ENCODE data around the gene SCUBE3. TPM values are rescaled to one million over a fixed set of nuclear protein-coding genes. Genes with fewer than 3 reads are reported as not detected.

Gene SCUBE3
- total and polyA plus RNA-seq, 2 of the 13 experiments (the other 11 are each of a cell fraction or from before 2014, with no cell fraction given), result not detected

GRCh38 chr6:35300848-35301247, 87.1 kb downstream of the SCUBE3 start:
- intact Hi-C loops (cut with micrococcal nuclease; ENCODE audit: unreplicated experiment), result no loop called here
- peaks cover 33% of the 10 kb centered on the region for H3K4me1 ChIP-seq (ENCODE audit: insufficient read depth, low read length)
- no peak overlapping the region for H3K9ac ChIP-seq (ENCODE audit: insufficient read depth, low read depth, low read length)
- BruUV-seq (replicated peaks), result no TSS peak
- POLR2A ChIA-PET, result interaction anchor here (3.0 kb wide), 1 partner anchor 18 kb away, joined by 7 read pairs; no protein-coding TSS in a partner anchor
- H2AFZ ChIP-seq (ENCODE audit: low read length), result no peak overlapping the region
- no peaks in the 10 kb centered on the region for H3K36me3 ChIP-seq (replicated peaks in 1 of 2; ENCODE audit: control insufficient read depth in 1 of 2, insufficient read depth in 2 of 2, low read length in 2 of 2)
- H4K20me1 ChIP-seq (ENCODE audit: insufficient read depth, low read length), result no peaks in the 10 kb centered on the region
- in situ Hi-C loops (cut with HindIII; ENCODE audit: extremely low pct_ligation_motif_present, low pct_unique_long_range_greater_than_20kb), result no loop called here
- no peak for TF ChIP-seq PHF20 (CRISPR knock-in tag; IDR thresholded peaks at IDR 0.05)
- no peak for TF ChIP-seq HMG20B (CRISPR knock-in tag; conservative IDR thresholded peaks at IDR 0.05)
- TF ChIP-seq E2F2 (CRISPR knock-in tag; IDR thresholded peaks at IDR 0.05; ENCODE audit: borderline replicate concordance), result no peak
- no peak for TF ChIP-seq ATF1 (CRISPR knock-in tag; IDR thresholded peaks at IDR 0.05)
- TF ChIP-seq ZNF891 (CRISPR knock-in tag; IDR thresholded peaks at IDR 0.05), result no peak
- TF ChIP-seq ZFP91 (CRISPR knock-in tag; IDR thresholded peaks at IDR 0.05; ENCODE audit: borderline replicate concordance), result no peak
- TF ChIP-seq DMTF1 (CRISPR knock-in tag; IDR thresholded peaks at IDR 0.05), result no peak
- TF ChIP-seq KLF16 (CRISPR knock-in tag; IDR thresholded peaks at IDR 0.05), result no peak
- no peak for TF ChIP-seq ZNF138 (CRISPR knock-in tag; IDR thresholded peaks at IDR 0.05; ENCODE audit: low read depth)
- TF ChIP-seq CHCHD3 (CRISPR knock-in tag; IDR thresholded peaks at IDR 0.05), result no peak
- no peak for TF ChIP-seq ZNF350 (CRISPR knock-in tag; IDR thresholded peaks at IDR 0.05; ENCODE audit: borderline replicate concordance, low read depth)
- ATAC-seq (no peak), FAIRE-seq (no peak), DNase-seq (ENCODE audit: low spot score) (no peak)
- H3K4me3 ChIP-seq (replicated peaks in 1 of 3; ENCODE audit: insufficient read depth in 1 of 3, low read depth in 2 of 3, low read length in 3 of 3), result no peak overlapping the region
- no peaks in the 10 kb centered on the region for H3K9me3 ChIP-seq (ENCODE audit: low read length)
- CTCF ChIA-PET (ENCODE audit: low intra/inter-chr PET ratio, low total read pairs), result no interaction called here
- no peak overlapping the region for H3K4me2 ChIP-seq (ENCODE audit: low read depth, low read length)
- no peaks in the 10 kb centered on the region for H3K27me3 ChIP-seq (ENCODE audit: control insufficient read depth in 1 of 2, insufficient read depth in 2 of 2, low read length in 2 of 2)
- no peak overlapping the region for H3K27ac ChIP-seq (ENCODE audit: extremely low read length, insufficient read depth, low read length)
- H3K79me2 ChIP-seq (ENCODE audit: insufficient read depth, low read length), result no peaks in the 10 kb centered on the region

Other genes starting within 250 kb of the SCUBE3 start
- not detected in 2 replicates for gene TCP11, start 72.6 kb upstream of the SCUBE3 start, total RNA-seq (2016; rRNA removed; fragmentation: Illumina TruSeq; extraction: Trizol)
- gene TCP11, start 72.6 kb upstream of the SCUBE3 start, polyA plus RNA-seq (2011; rRNA removed), result 0.04 TPM in 1 of 2 replicates, not detected in the other
- 11.8 and 13.2 TPM in 2 replicates for gene ZNF76, start 45.8 kb downstream of the SCUBE3 start, total RNA-seq (2016; rRNA removed; fragmentation: Illumina TruSeq; extraction: Trizol)
- 26.4 and 28.2 TPM in 2 replicates for gene ZNF76, start 45.8 kb downstream of the SCUBE3 start, polyA plus RNA-seq (2011; rRNA removed)
- 9.6 and 10.0 TPM in 2 replicates for gene DEF6, start 83.9 kb downstream of the SCUBE3 start, total RNA-seq (2016; rRNA removed; fragmentation: Illumina TruSeq; extraction: Trizol)
- 5.2 and 7.4 TPM in 2 replicates for gene DEF6, start 83.9 kb downstream of the SCUBE3 start, polyA plus RNA-seq (2011; rRNA removed)
- gene PPARD, start 128.6 kb downstream of the SCUBE3 start, total RNA-seq (2016; rRNA removed; fragmentation: Illumina TruSeq; extraction: Trizol), result 5.8 and 6.1 TPM in 2 replicates
- gene PPARD, start 128.6 kb downstream of the SCUBE3 start, polyA plus RNA-seq (2011; rRNA removed), result 13.3 and 16.2 TPM in 2 replicates
- gene FANCE, start 238.4 kb downstream of the SCUBE3 start, total RNA-seq (2016; rRNA removed; fragmentation: Illumina TruSeq; extraction: Trizol), result 9.7 and 11.2 TPM in 2 replicates
- gene FANCE, start 238.4 kb downstream of the SCUBE3 start, polyA plus RNA-seq (2011; rRNA removed), result 7.1 and 7.9 TPM in 2 replicates